ENCODE measurements around the gene CHCHD3. TPM values are rescaled to one million over a fixed set of nuclear protein-coding genes. Genes with fewer than 3 reads are reported as not detected.
A peak's percentile ranks its signal among the peaks of the same experiment; 100 is the strongest.

CHCHD3 gene
- total RNA-seq, 1 donor from 2014 or later: 142 TPM

GRCh38 chr7:132937286-132937685 is 144.6 kb downstream of the CHCHD3 start:
- Histone ChIP-seq H2AFZ (replicated peaks) (no peak overlapping the region), H3F3A (ENCODE audit: low read depth) (peaks cover 16% of the 10 kb centered on the region), H3K9ac (no peak overlapping the region), H3K4me2 (peak overlapping the region; percentile 17), H4K20me1 (ENCODE audit: low read depth) (no peaks in the 10 kb centered on the region), H3K4me1 (peaks cover 44% of the 10 kb centered on the region), H3K9me3 (ENCODE audit: low read depth) (no peaks in the 10 kb centered on the region), H3K79me2 (ENCODE audit: low read depth) (peaks cover 24% of the 10 kb centered on the region), H3K27ac (no peak overlapping the region), H3K4me3 (no peak overlapping the region), H3K36me3 (no peaks in the 10 kb centered on the region), H3K27me3 (no peaks in the 10 kb centered on the region)
- peaks cover 42% of the 10 kb centered on the region for H3K4me1 Mint-ChIP-seq
- peaks cover 10% of the 10 kb centered on the region for H3K9me3 Mint-ChIP-seq
- peaks cover 16% of the 10 kb centered on the region for H3K36me3 Mint-ChIP-seq
- no peak overlapping the region for H3K4me3 Mint-ChIP-seq
- H3K27me3 Mint-ChIP-seq (ENCODE audit: insufficient read depth, low read depth): peaks cover 3% of the 10 kb centered on the region
- DNase-seq (ENCODE audit: low spot score): no peak
- TF ChIP-seq EZH2 (IDR thresholded peaks at IDR 0.05) (no peak), CTCF (IDR thresholded peaks at IDR 0.05) (no peak), EZH2phosphoT487 (IDR thresholded peaks at IDR 0.05) (no peak)
- no peak overlapping the region for H3K27ac Mint-ChIP-seq

- Histone ChIP-seq H3K9me3 (ENCODE audit: low read depth) (no peaks in the 10 kb centered on the region), H3K27ac (no peak overlapping the region), H3K27me3 (no peaks in the 10 kb centered on the region), H3K4me2 (no peak overlapping the region), H3F3A (ENCODE audit: low read depth) (peaks cover 23% of the 10 kb centered on the region), H3K9ac (no peak overlapping the region), H3K36me3 (no peaks in the 10 kb centered on the region), H3K4me1 (peaks cover 47% of the 10 kb centered on the region), H4K20me1 (ENCODE audit: low read depth) (peaks cover 10% of the 10 kb centered on the region), H2AFZ (replicated peaks) (no peak overlapping the region), H3K4me3 (no peak overlapping the region), H3K79me2 (ENCODE audit: low read depth) (peaks cover 26% of the 10 kb centered on the region)
- TF ChIP-seq EZH2 (IDR thresholded peaks at IDR 0.05): no peak
- DNase-seq (ENCODE audit: low spot score): no peak
- Mint-ChIP-seq H3K4me1 (peaks cover 46% of the 10 kb centered on the region), H3K27ac (no peak overlapping the region), H3K9me3 (peaks cover 10% of the 10 kb centered on the region), H3K36me3 (peaks cover 9% of the 10 kb centered on the region), H3K4me3 (no peak overlapping the region), H3K27me3 (ENCODE audit: insufficient read depth, low read depth) (peaks cover 3% of the 10 kb centered on the region)
Observed at GRCh38 chr7:132935608-132936007, 146.3 kb downstream of the CHCHD3 start.

- Mint-ChIP-seq H3K27me3 (ENCODE audit: insufficient read depth, low read depth) (peaks cover 3% of the 10 kb centered on the region), H3K27ac (no peak overlapping the region), H3K9me3 (peaks cover 10% of the 10 kb centered on the region), H3K4me1 (peaks cover 49% of the 10 kb centered on the region), H3K4me3 (no peak overlapping the region), H3K36me3 (peaks cover 8% of the 10 kb centered on the region)
- H3F3A ChIP-seq (ENCODE audit: low read depth): peaks cover 23% of the 10 kb centered on the region
- H4K20me1 ChIP-seq (ENCODE audit: low read depth): peaks cover 10% of the 10 kb centered on the region
- H3K36me3 ChIP-seq: no peaks in the 10 kb centered on the region
- no peak overlapping the region for H3K4me2 ChIP-seq
- peaks cover 47% of the 10 kb centered on the region for H3K4me1 ChIP-seq
- H3K79me2 ChIP-seq (ENCODE audit: low read depth): peaks cover 26% of the 10 kb centered on the region
- H3K27ac ChIP-seq: no peak overlapping the region
- TF ChIP-seq CTCF (IDR thresholded peaks at IDR 0.05) (no peak), EZH2phosphoT487 (IDR thresholded peaks at IDR 0.05) (no peak), EZH2 (IDR thresholded peaks at IDR 0.05) (no peak)
- no peaks in the 10 kb centered on the region for H3K9me3 ChIP-seq (ENCODE audit: low read depth)
- no peaks in the 10 kb centered on the region for H3K27me3 ChIP-seq
- DNase-seq (ENCODE audit: low spot score): no peak
- no peak overlapping the region for H3K4me3 ChIP-seq
- H3K9ac ChIP-seq: no peak overlapping the region
- no peak overlapping the region for H2AFZ ChIP-seq (replicated peaks)
Observed at GRCh38 chr7:132934017-132934416, 147.9 kb downstream of the CHCHD3 start.

- Histone ChIP-seq H3F3A (ENCODE audit: low read depth) (peaks cover 23% of the 10 kb centered on the region), H3K27ac (no peak overlapping the region), H2AFZ (replicated peaks) (no peak overlapping the region), H3K9ac (no peak overlapping the region), H3K36me3 (no peaks in the 10 kb centered on the region), H3K9me3 (ENCODE audit: low read depth) (no peaks in the 10 kb centered on the region), H3K4me3 (no peak overlapping the region), H4K20me1 (ENCODE audit: low read depth) (peaks cover 10% of the 10 kb centered on the region), H3K4me2 (no peak overlapping the region), H3K4me1 (peaks cover 47% of the 10 kb centered on the region), H3K79me2 (ENCODE audit: low read depth) (peaks cover 26% of the 10 kb centered on the region), H3K27me3 (no peaks in the 10 kb centered on the region)
- no peak for DNase-seq (ENCODE audit: low spot score)
- H3K4me3 Mint-ChIP-seq: no peak overlapping the region
- peaks cover 10% of the 10 kb centered on the region for H3K9me3 Mint-ChIP-seq
- H3K27me3 Mint-ChIP-seq (ENCODE audit: insufficient read depth, low read depth): peaks cover 3% of the 10 kb centered on the region
- H3K27ac Mint-ChIP-seq: peak overlapping the region; percentile 3
- peaks cover 11% of the 10 kb centered on the region for H3K36me3 Mint-ChIP-seq
- TF ChIP-seq CTCF (IDR thresholded peaks at IDR 0.05) (no peak), EZH2 (IDR thresholded peaks at IDR 0.05) (no peak), EZH2phosphoT487 (IDR thresholded peaks at IDR 0.05) (no peak)
- H3K4me1 Mint-ChIP-seq: peaks cover 49% of the 10 kb centered on the region
Observed at GRCh38 chr7:132933072-132933458, 148.8 kb downstream of the CHCHD3 start.
